ENCODE results near the gene NMUR1. TPM values are rescaled to one million over a fixed set of nuclear protein-coding genes. Genes with fewer than 3 reads are reported as not detected.

Gene NMUR1
- total RNA-seq, 2 donors from 2014 or later: 0.30 to 0.45 TPM

GRCh38 chr2:231542136-231542535, 11.9 kb upstream of the NMUR1 start:
- TF ChIP-seq, protein P1, sequence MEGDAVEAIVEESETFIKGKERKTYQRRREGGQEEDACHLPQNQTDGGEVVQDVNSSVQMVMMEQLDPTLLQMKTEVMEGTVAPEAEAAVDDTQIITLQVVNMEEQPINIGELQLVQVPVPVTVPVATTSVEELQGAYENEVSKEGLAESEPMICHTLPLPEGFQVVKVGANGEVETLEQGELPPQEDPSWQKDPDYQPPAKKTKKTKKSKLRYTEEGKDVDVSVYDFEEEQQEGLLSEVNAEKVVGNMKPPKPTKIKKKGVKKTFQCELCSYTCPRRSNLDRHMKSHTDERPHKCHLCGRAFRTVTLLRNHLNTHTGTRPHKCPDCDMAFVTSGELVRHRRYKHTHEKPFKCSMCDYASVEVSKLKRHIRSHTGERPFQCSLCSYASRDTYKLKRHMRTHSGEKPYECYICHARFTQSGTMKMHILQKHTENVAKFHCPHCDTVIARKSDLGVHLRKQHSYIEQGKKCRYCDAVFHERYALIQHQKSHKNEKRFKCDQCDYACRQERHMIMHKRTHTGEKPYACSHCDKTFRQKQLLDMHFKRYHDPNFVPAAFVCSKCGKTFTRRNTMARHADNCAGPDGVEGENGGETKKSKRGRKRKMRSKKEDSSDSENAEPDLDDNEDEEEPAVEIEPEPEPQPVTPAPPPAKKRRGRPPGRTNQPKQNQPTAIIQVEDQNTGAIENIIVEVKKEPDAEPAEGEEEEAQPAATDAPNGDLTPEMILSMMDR (IDR thresholded peaks at IDR 0.05): no peak
- DNase-seq: no peak
- Histone ChIP-seq H3K9me3 (no peaks in the 10 kb centered on the region), H3K4me1 (no peaks in the 10 kb centered on the region), H3K27me3 (no peaks in the 10 kb centered on the region), H3K36me3 (no peaks in the 10 kb centered on the region), H3K4me3 (no peak overlapping the region), H3K27ac (no peak overlapping the region), H3K9ac (ENCODE audit: low read depth in 2 of 2, low read length in 2 of 2) (no peak overlapping the region)
- intact Hi-C loops (cut with DNase I): no loop called here

- intact Hi-C loops (cut with DNase I): no loop called here
- H3K36me3 ChIP-seq: no peaks in the 10 kb centered on the region
- H3K9ac ChIP-seq (ENCODE audit: low read depth in 2 of 2, low read length in 2 of 2): no peak overlapping the region
- no peak for DNase-seq
- no peak overlapping the region for H3K27ac ChIP-seq
- no peaks in the 10 kb centered on the region for H3K27me3 ChIP-seq
- TF ChIP-seq, protein P1 (IDR thresholded peaks at IDR 0.05): no peak
- H3K4me3 ChIP-seq: no peak overlapping the region
- H3K4me1 ChIP-seq: no peaks in the 10 kb centered on the region
- H3K9me3 ChIP-seq: no peaks in the 10 kb centered on the region
Measured at GRCh38 chr2:231541645-231542044, 11.4 kb upstream of the NMUR1 start.

DNA sequence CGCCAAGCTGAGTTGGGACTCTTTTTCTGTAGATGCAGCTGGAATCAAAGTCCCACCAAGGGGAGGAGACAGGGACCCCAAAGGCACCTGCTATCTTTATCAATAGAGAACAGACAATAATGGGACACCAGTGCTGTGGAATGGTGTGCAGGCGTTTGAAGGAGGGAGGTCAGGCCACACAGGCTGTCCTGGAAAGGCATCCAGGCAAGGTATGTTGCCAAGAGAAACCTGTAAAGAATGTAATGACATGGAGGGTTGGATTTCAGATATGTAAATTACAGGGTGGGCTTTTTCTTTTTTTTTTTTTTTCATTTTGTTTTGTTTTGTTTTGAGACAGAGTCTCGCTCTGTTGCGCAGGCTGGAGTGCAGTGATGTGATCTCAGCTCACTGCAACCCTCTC, 9.7 kb upstream of the NMUR1 start:
- intact Hi-C loops (cut with DNase I): no loop called here
- H3K36me3 ChIP-seq: no peaks in the 10 kb centered on the region
- TF ChIP-seq, protein P1 (IDR thresholded peaks at IDR 0.05): no peak
- H3K9me3 ChIP-seq: no peaks in the 10 kb centered on the region
- H3K27ac ChIP-seq: no peak overlapping the region
- DNase-seq: no peak
- H3K9ac ChIP-seq (ENCODE audit: low read depth in 2 of 2, low read length in 2 of 2): no peak overlapping the region
- H3K4me1 ChIP-seq: no peaks in the 10 kb centered on the region
- H3K4me3 ChIP-seq: no peak overlapping the region
- no peaks in the 10 kb centered on the region for H3K27me3 ChIP-seq

DNA sequence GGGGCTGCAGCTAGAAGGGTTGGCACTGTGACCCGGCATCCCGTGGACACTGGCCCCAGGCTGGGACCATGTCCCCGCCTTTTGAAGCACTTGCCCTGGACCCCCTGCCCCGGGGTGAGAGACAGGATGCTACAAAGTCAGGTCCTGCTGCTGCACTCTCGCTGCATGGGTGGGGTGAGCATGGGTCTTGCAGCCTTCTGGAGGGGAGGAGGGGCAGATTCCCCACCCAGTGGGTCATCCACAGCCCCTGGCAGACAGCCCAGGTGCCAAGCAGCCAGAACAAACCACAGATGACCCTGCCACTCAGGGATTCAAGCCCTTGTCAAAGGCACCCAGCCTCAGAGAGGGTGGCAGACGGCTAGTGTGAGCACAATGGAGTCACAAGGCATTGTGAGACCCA, 5.7 kb upstream of the NMUR1 start:
- no peaks in the 10 kb centered on the region for H3K9me3 ChIP-seq
- H3K27ac ChIP-seq: no peak overlapping the region
- no peaks in the 10 kb centered on the region for H3K27me3 ChIP-seq
- H3K36me3 ChIP-seq: no peaks in the 10 kb centered on the region
- no peak for DNase-seq
- H3K4me1 ChIP-seq: no peaks in the 10 kb centered on the region
- TF ChIP-seq, protein P1 (IDR thresholded peaks at IDR 0.05): no peak
- no peak overlapping the region for H3K9ac ChIP-seq (ENCODE audit: low read depth in 2 of 2, low read length in 2 of 2)
- intact Hi-C loops (cut with DNase I): no loop called here
- H3K4me3 ChIP-seq: no peak overlapping the region

- Histone ChIP-seq H3K4me3 (no peak overlapping the region), H3K4me1 (peaks cover 3% of the 10 kb centered on the region), H3K9ac (ENCODE audit: low read depth in 2 of 2, low read length in 2 of 2) (no peak overlapping the region), H3K36me3 (no peaks in the 10 kb centered on the region), H3K27me3 (peaks cover 9% of the 10 kb centered on the region), H3K27ac (no peak overlapping the region), H3K9me3 (no peaks in the 10 kb centered on the region)
- TF ChIP-seq, protein P1 (IDR thresholded peaks at IDR 0.05): no peak
- intact Hi-C loops (cut with DNase I): no loop called here
- no peak for DNase-seq
Measured at GRCh38 chr2:231533777-231534125, 3.5 kb upstream of the NMUR1 start.
